Activated T-cell treated with anti-CD3 and anti-CD28 coated beads, Interleukin-2, amount 50 U/mL, for 4 hours (primary cell): Measurements from ENCODE around the gene NAA16. TPM values are rescaled to one million over a fixed set of nuclear protein-coding genes. Genes with fewer than 3 reads are reported as not detected.
A peak's percentile ranks its signal among the peaks of the same experiment; 100 is the strongest.

Experiments used
- ATAC-seq, 2 donors: fragments of 200-7000 bp; cut with Tn5 transposase; one replicate each; pipeline ENCODE4 v1.10.0; 2021
- DNase-seq: peaks from one replicate; pipeline ENCODE4 v3.0.0-alpha.2; 2020
- H3K27me3 Mint-ChIP-seq: one replicate; pipeline ENCODE4 v1.8.0; 2021; ENCODE audit warnings: low read depth, mixed read lengths
- H3K36me3 Mint-ChIP-seq: one replicate; pipeline ENCODE4 v1.8.0; 2022; ENCODE audit warnings: mixed read lengths; ENCODE audit not compliant: insufficient read depth
- H3K4me1 Mint-ChIP-seq: one replicate; pipeline ENCODE4 v1.8.0; 2021; ENCODE audit warnings: low read depth, mixed read lengths
- H3K4me3 Mint-ChIP-seq: one replicate; pipeline ENCODE4 v1.8.0; 2021; ENCODE audit warnings: mild to moderate bottlenecking, moderate library complexity, mixed read lengths
- H3K9me3 Mint-ChIP-seq: one replicate; pipeline ENCODE4 v1.8.0; 2021; ENCODE audit warnings: mixed read lengths
- total RNA-seq, 3 donors: library from RNA; stranded (reverse); gene quantifications; one replicate each; pipeline ENCODE4 v1.2.1, GENCODE V29; 2021

NAA16 gene
- total RNA-seq, 3 donors from 2014 or later: 20.5 to 23.3 (median 21.3) TPM

DNA sequence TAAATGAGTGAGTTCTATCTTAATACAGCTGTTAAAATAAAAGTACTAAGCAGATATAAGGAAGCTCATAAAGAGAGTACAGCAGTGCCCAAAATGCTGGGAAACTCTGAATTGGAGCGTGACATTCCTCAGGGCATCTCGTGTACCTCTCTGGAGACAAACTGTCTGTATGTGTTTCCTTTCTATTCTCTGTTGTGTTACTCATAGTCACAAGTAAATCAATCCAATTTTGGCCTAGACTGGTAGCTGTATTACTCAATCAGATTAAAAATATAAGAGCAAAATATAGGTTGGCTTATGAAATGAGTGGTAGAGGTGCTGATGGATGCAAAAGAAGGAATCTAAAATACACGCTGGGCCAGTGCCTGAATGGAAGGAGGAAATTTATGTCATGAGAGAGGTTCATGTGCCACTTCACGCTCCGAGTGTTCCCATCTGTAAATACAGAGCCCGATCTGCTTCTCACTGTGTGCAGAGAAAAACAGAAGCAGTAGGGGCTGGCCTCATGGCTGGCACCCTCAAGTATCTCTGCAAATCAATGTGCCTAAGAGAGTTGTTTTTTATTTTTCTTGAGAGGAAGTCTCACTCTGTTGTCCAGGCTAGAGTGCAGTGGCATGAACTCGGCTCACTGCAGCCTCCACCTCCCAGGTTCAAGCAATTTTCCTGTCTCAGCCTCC, 87.6 kb downstream of the NAA16 start:
- H3K9me3 Mint-ChIP-seq: no peaks in the 10 kb centered on the region
- ATAC-seq (peak in 1 of 2 donors; percentile 27), DNase-seq (no peak)
- no peaks in the 10 kb centered on the region for H3K4me1 Mint-ChIP-seq
- H3K36me3 Mint-ChIP-seq: no peaks in the 10 kb centered on the region
- no peak overlapping the region for H3K4me3 Mint-ChIP-seq
- no peaks in the 10 kb centered on the region for H3K27me3 Mint-ChIP-seq

DNA sequence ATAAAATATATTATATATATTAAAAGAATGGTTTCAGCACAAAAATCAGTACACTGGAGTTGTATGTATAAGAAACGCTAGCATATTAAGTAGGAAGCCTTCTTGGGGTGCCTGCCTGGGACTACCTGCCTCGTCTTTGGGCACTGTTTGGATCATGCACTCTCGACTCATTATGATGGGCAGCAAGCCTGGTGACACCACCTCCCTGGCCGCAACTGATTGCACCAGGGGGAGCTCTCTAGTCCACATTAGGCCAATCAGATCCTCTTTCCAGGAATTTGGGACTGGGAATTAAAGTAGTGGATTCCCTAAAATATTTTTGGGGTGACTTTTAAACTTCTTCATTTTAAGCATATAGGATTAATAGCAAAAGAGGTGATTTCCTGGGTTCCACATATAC, 90.3 kb downstream of the NAA16 start:
- no peaks in the 10 kb centered on the region for H3K36me3 Mint-ChIP-seq
- DNase-seq (no peak), ATAC-seq (no peak)
- H3K4me3 Mint-ChIP-seq: no peak overlapping the region
- H3K9me3 Mint-ChIP-seq: no peaks in the 10 kb centered on the region
- H3K4me1 Mint-ChIP-seq: no peaks in the 10 kb centered on the region
- H3K27me3 Mint-ChIP-seq: no peaks in the 10 kb centered on the region

DNA sequence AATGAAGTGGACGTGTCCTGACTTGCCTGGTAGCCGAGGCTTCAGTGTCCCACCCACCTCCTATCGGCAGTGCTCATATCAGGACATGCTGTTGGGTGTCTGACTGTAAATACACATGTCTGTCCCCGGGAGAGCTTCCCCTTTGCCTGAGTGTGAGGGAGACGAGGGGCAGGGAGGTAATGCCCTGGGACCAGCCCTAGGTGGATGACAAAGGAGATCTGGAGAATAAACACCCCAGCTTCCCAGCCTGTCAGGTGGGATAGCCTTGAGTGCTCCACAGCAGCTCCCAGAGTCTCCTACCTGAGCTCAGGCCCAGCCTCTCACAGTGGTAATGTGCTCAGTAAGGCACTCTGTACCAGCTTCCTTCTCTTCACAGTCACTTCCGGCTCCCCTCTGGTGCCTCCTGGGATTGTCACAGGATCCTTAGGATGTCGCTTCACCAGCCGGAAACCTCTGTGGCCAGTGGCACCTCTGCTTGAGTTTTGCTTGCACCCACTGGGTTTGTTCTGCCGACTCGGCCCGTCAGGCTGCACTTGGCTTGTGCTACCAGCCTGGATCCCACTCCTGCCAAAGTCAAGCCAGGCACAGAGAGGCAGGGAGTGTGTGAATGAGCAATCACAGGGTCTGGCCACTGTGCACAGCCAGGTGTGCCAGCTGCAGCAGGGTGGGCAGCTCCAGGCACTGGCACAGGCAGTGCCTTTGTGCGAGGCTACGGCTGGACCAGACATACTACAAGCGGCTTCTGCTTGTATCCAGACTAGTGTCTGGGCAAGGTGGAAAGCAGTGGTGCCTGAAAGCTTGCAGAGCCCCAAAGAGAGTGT, 91.8 kb downstream of the NAA16 start:
- DNase-seq (no peak), ATAC-seq (peak in 1 of 2 donors; percentile 38)
- Mint-ChIP-seq H3K9me3 (no peaks in the 10 kb centered on the region), H3K4me1 (no peaks in the 10 kb centered on the region), H3K27me3 (no peaks in the 10 kb centered on the region), H3K36me3 (no peaks in the 10 kb centered on the region), H3K4me3 (no peak overlapping the region)

DNA sequence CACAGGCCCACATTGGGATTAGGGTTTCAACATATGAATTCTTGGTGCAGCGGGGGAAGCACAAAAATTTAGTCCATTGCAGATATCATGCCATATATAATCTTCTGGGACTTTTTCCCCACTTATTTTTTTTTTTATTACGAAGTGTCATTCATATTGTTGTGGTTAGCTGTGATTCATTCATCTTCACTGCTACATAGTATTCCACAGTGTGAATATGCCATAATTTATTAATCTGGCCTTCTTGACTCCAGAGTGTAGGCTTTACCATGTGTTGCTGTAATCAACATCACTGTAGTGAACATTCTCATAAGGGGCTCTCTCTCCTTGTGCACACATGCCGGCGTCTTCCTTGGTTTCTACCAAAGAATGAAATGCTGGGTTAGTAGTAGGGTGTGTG, 92.9 kb downstream of the NAA16 start:
- Mint-ChIP-seq H3K4me3 (no peak overlapping the region), H3K36me3 (no peaks in the 10 kb centered on the region), H3K4me1 (no peaks in the 10 kb centered on the region), H3K27me3 (no peaks in the 10 kb centered on the region), H3K9me3 (no peaks in the 10 kb centered on the region)
- DNase-seq (no peak), ATAC-seq (no peak)

DNA sequence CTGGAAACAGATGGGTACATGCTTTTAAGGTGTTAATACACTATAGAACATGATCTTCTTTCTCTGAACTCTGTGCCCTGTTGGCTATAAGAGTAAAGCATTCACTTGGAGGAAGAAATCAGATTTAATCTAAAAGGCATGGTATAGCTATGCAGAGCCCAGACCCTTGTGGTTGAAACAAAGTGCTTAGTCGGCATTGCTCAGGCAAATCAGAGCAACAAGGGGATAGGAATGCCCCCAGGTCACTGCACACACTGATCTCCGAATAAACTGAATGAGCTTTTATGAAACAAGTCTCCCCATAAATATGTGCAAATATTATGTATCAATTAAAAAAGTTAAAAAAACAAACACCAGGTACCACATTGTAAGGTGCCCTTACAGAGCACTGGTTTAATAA, 94.3 kb downstream of the NAA16 start:
- Mint-ChIP-seq H3K36me3 (no peaks in the 10 kb centered on the region), H3K9me3 (no peaks in the 10 kb centered on the region), H3K4me1 (no peaks in the 10 kb centered on the region), H3K4me3 (no peak overlapping the region), H3K27me3 (no peaks in the 10 kb centered on the region)
- ATAC-seq: no peak
- DNase-seq: no peak

DNA sequence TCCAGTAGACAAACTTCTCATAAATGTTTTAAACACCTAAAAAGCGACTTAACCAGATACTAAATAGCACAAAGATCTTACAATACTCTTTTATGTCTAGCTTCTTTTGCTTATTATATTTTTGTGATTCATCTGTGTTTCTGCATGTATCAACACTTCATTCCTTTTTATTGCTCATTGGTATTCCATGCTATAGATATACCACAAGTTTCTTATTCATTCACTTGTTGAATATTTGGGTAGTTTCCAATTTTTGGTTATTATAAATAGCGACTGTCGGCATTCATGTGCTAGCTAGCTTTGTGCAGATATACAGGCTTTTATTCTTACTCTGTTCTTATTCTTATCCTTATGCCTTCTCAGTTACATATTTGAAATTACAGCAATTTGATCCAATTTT, 96.3 kb downstream of the NAA16 start:
- H3K27me3 Mint-ChIP-seq: no peaks in the 10 kb centered on the region
- DNase-seq: no peak
- H3K9me3 Mint-ChIP-seq: no peaks in the 10 kb centered on the region
- H3K4me1 Mint-ChIP-seq: no peaks in the 10 kb centered on the region
- no peak overlapping the region for H3K4me3 Mint-ChIP-seq
- H3K36me3 Mint-ChIP-seq: no peaks in the 10 kb centered on the region
- ATAC-seq: no peak

DNA sequence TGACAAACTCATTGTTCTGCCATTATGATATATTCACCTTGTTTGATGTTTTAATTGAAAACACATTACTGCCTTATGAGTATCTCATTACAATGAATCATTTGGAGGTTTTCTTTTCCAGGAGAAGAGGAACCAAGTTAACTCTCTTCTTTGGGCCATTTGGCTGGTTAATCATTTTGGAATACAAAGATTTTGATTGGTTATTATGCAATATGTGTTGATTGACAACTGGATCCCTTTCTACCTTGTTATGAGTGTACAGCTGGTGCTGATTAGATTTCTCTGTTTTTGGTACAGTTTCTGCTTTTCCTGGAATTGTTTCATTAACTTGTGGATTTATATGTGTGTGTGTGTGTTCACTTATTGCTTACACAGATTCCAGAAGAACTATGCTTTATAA, 97.1 kb downstream of the NAA16 start:
- H3K4me3 Mint-ChIP-seq: no peak overlapping the region
- H3K9me3 Mint-ChIP-seq: no peaks in the 10 kb centered on the region
- no peaks in the 10 kb centered on the region for H3K36me3 Mint-ChIP-seq
- no peaks in the 10 kb centered on the region for H3K27me3 Mint-ChIP-seq
- ATAC-seq (no peak), DNase-seq (no peak)
- no peaks in the 10 kb centered on the region for H3K4me1 Mint-ChIP-seq

DNA sequence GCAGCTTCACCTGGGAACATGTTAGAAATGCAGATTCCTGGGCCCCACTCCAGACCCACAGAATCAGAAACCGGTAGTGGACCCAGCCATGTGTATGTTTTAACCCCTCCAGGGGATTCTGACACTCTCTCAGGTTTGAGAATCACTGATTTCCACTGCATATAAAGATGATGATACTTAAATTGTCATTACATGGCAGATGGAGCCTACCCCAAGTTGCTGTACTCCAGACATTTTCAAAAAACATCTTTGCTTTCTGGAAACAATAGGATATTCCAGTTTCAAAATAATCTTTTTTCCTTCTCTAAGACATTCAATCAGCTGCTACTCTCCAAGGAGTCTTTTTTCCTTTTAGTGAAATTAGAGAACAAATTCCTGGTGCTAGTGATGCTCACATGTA, 97.7 kb downstream of the NAA16 start:
- Mint-ChIP-seq H3K9me3 (no peaks in the 10 kb centered on the region), H3K27me3 (no peaks in the 10 kb centered on the region), H3K4me1 (no peaks in the 10 kb centered on the region), H3K4me3 (no peak overlapping the region), H3K36me3 (no peaks in the 10 kb centered on the region)
- DNase-seq: no peak
- ATAC-seq: no peak

DNA sequence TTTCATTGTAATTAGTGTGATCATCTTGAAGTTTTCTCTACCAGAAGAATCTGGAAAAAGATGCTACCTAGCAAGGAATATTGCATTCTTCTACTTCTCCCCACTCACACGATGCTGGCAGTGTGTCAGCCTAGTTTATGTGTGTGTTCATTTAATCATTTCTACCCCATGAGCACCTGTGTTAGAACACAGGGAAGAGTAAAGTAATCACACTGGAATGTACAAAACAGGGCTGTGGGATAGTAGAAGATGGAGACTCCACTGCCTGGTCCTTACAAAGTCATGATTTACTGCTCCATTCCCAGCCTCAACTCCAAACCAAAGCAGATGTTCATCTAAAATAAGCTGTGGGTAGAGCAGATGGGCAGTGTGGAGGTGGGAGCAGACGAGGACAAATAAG, 98.5 kb downstream of the NAA16 start:
- no peaks in the 10 kb centered on the region for H3K36me3 Mint-ChIP-seq
- no peak for ATAC-seq
- H3K4me3 Mint-ChIP-seq: no peak overlapping the region
- H3K27me3 Mint-ChIP-seq: no peaks in the 10 kb centered on the region
- no peak for DNase-seq
- no peaks in the 10 kb centered on the region for H3K4me1 Mint-ChIP-seq
- no peaks in the 10 kb centered on the region for H3K9me3 Mint-ChIP-seq

DNA sequence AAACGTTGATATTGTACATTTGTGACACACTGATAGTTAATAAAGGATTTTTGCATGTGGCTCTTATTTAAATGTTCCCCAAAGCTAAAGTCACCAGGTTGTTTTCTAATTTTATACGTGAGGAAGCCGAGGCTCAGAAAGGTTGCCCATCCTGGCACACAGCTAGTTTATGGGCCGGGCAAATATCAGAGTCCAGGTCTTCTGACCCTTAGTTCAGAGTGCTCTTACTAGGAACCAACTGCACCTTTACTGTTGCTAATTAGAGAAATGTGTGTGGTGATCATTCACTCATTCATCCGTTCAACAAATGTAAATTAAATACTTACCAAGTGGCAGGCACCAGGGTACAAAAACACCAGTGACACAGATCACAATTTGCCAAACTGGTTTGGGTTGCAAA, 100.0 kb downstream of the NAA16 start:
- no peaks in the 10 kb centered on the region for H3K27me3 Mint-ChIP-seq
- H3K4me3 Mint-ChIP-seq: no peak overlapping the region
- DNase-seq: no peak

DNA sequence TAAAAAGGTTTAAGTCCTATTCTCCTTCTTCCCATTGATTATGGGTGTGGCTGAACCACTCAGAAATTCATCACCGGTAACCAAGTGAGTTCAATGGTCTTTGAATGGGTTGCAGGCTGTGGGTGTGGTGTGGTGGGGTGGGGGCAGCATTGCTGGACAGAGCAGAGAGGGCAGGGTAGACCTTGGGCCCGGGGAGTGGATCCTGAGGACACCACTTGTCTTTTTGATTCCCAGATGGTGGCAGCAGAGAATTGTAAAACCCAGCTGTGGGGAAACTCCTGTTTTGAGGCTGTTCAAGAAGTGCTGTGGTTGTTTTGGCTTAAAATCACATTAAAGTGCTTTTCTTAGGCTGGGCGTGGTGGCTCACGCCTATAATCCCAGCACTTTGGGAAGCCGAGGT, 100.5 kb downstream of the NAA16 start:
- DNase-seq (no peak), ATAC-seq (peak in 1 of 2 donors; percentile 46)
- no peaks in the 10 kb centered on the region for H3K4me1 Mint-ChIP-seq
- H3K27me3 Mint-ChIP-seq: no peaks in the 10 kb centered on the region
- no peaks in the 10 kb centered on the region for H3K9me3 Mint-ChIP-seq
- H3K36me3 Mint-ChIP-seq: no peaks in the 10 kb centered on the region
- no peak overlapping the region for H3K4me3 Mint-ChIP-seq

More for the DNA sequence above, 100.0 kb downstream of the NAA16 start:
- Mint-ChIP-seq H3K4me1 (no peaks in the 10 kb centered on the region), H3K36me3 (no peaks in the 10 kb centered on the region), H3K9me3 (no peaks in the 10 kb centered on the region)
- ATAC-seq: no peak

DNA sequence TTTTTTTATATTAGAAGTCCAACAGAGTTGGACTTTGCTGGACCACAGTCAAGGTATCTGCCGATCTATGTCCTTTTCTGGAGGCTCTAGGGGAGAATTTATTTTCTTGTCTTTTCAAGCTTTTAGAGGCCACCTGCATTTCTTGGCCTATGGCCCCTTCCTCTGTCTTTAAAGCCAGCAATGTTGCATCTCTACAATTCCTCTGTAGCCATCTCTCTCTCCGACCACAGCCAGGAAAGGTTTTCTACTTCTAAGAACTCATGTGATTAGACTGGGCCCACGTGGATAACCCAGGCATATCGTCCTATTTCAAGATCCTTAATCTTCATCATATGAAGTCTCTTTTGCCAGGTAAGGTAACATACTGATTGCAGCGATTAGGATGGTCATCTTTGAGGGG, 102.8 kb downstream of the NAA16 start:
- Mint-ChIP-seq H3K9me3 (no peaks in the 10 kb centered on the region), H3K36me3 (no peaks in the 10 kb centered on the region), H3K4me1 (no peaks in the 10 kb centered on the region), H3K4me3 (no peak overlapping the region), H3K27me3 (no peaks in the 10 kb centered on the region)
- DNase-seq (no peak), ATAC-seq (no peak)

DNA sequence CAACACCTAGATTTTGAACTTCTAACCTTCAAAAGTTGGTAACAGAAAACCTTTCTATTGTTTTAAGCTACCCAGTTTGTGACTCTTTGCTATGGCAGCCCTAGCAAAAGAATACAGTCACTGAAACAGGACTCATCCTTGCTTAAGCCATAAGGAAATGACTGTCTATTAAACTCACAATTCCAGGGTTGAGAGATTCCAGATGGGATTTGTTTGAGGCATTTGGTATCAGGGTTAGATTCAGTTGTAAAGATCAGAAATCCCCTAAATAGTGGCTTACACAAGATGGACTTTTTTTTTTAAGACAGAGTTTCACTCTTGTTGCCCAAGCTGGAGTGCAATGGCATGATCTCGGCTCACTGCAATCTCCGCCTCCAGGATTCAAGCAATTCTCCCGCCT, 105.2 kb downstream of the NAA16 start:
- no peaks in the 10 kb centered on the region for H3K9me3 Mint-ChIP-seq
- no peaks in the 10 kb centered on the region for H3K4me1 Mint-ChIP-seq
- H3K4me3 Mint-ChIP-seq: no peak overlapping the region
- H3K36me3 Mint-ChIP-seq: no peaks in the 10 kb centered on the region
- DNase-seq (no peak), ATAC-seq (no peak)
- no peaks in the 10 kb centered on the region for H3K27me3 Mint-ChIP-seq

DNA sequence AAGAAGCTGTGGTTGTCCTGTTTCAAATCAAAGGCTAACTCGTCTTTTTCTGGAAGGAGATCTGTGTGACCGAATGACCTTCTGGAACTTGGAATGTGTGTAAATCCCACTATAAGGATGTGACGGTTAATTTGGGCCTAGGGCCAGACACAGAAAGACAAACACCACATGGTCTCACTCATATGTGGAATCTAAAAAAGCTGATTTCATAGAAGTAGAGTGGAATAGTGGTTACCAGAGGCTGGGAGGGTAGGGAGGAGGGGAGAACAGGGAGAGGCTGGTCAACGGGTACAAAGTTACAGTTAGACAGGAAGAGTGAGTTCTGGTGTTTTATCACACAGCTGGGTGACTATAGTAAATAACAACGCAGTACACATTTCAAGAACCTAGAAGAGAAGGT, 107.0 kb downstream of the NAA16 start:
- no peaks in the 10 kb centered on the region for H3K27me3 Mint-ChIP-seq
- no peaks in the 10 kb centered on the region for H3K9me3 Mint-ChIP-seq
- DNase-seq (no peak), ATAC-seq (no peak)
- H3K4me1 Mint-ChIP-seq: no peaks in the 10 kb centered on the region
- H3K4me3 Mint-ChIP-seq: no peak overlapping the region
- no peaks in the 10 kb centered on the region for H3K36me3 Mint-ChIP-seq

DNA sequence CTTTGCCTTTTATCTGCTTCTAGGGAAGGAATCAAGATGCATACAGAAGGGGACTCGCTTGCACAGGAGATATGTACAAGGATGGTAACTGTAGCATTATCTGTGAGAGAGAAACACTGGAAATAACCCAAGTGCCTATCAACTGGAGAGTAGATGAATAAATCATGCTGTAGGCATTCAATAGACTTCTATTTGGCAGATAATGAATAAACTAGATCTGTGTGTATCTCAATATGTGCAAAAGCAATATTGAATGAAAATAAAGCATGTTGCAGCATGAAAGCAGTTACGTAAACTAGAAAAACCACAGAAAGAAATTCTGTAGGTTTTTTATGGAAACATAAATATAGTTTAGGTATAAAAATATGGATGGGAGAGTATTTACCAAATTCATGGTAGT, 107.7 kb downstream of the NAA16 start:
- Mint-ChIP-seq H3K4me3 (no peak overlapping the region), H3K9me3 (no peaks in the 10 kb centered on the region), H3K36me3 (no peaks in the 10 kb centered on the region), H3K27me3 (no peaks in the 10 kb centered on the region), H3K4me1 (no peaks in the 10 kb centered on the region)
- no peak for ATAC-seq
- DNase-seq: no peak
